K562 (cell line): ENCODE results near the gene DCAF11. TPM values are rescaled to one million over a fixed set of nuclear protein-coding genes. Genes with fewer than 3 reads are reported as not detected.

Experiments used
- BHLHE40 ChIP-seq: IDR thresholded peaks from 2 replicates; pipeline ENCODE4 v1.6.1; 2011; ENCODE audit warnings: low read length, improper control_type of control experiment
- CBFA2T2 ChIP-seq: fragments of 450-650 bp; conservative IDR thresholded peaks from 2 replicates; pipeline ENCODE4 v1.6.1; 2017; ENCODE audit warnings: mild to moderate bottlenecking
- GTF2A2 ChIP-seq: IDR thresholded peaks from 2 replicates; pipeline ENCODE4 v1.6.1; 2016; ENCODE audit warnings: mild to moderate bottlenecking, missing genetic modification characterization, missing compliant biosample characterization
- HNRNPLL ChIP-seq: fragments of 200-400 bp; formaldehyde crosslinking; IDR thresholded peaks from 2 replicates; pipeline ENCODE4 v1.6.1; 2017; ENCODE audit warnings: low read length, low read depth, mild to moderate bottlenecking; ENCODE audit not compliant: poor library complexity, severe bottlenecking
- KDM1A ChIP-seq, 2 experiments: fragments of 450-650 bp; IDR thresholded peaks; 2 replicates each; pipeline ENCODE4 v1.6.1; 2016; ENCODE audit warnings: mild to moderate bottlenecking in 2 of 2
- KDM5B ChIP-seq: fragments of 200-600 bp; sonication (generic); IDR thresholded peaks from 2 replicates; pipeline ENCODE4 v1.6.1; 2012; ENCODE audit warnings: low read depth, mild to moderate bottlenecking, moderate library complexity, low read length, control low read depth, inconsistent platforms; ENCODE audit not compliant: insufficient replicate concordance
- NCOA6 ChIP-seq: fragments of 450-650 bp; IDR thresholded peaks from 2 replicates; pipeline ENCODE4 v1.6.1; 2017; ENCODE audit warnings: mild to moderate bottlenecking
- NFATC3 ChIP-seq: fragments of 450-650 bp; IDR thresholded peaks from 2 replicates; pipeline ENCODE4 v1.6.1; 2017; ENCODE audit warnings: mild to moderate bottlenecking
- NRF1 ChIP-seq, 2 experiments: fragments of 450-650 bp; IDR thresholded peaks in 1 of 2; conservative IDR thresholded peaks in 1 of 2; 2 replicates each; pipeline ENCODE4 v1.6.1; 2014; ENCODE audit warnings: mild to moderate bottlenecking in 2 of 2
- RBM34 ChIP-seq: fragments of 200-400 bp; formaldehyde crosslinking; IDR thresholded peaks from 2 replicates; pipeline ENCODE4 v1.6.1; 2018; ENCODE audit warnings: low read length, borderline replicate concordance; ENCODE audit not compliant: insufficient read depth
- SMARCA5 ChIP-seq: fragments of 450-650 bp; IDR thresholded peaks from 2 replicates; pipeline ENCODE4 v1.6.1; 2016
- XRCC4 ChIP-seq: IDR thresholded peaks from one replicate; pipeline ENCODE4 v1.6.1; 2011; ENCODE audit not compliant: insufficient read depth, insufficient read length; ENCODE audit errors: extremely low read depth
- ZNF561 ChIP-seq: fragments of 450-650 bp; formaldehyde crosslinking; conservative IDR thresholded peaks from 2 replicates; pipeline ENCODE4 v1.4.0; 2020; ENCODE audit warnings: mild to moderate bottlenecking, moderate library complexity
- polyA plus RNA-seq, 8 experiments: library from polyadenylated mRNA; depleted of rRNA in 4 of 8; stranded (reverse) in 5 of 8; unstranded in 3 of 8; fragments of >200 nt; fragmentation: Nextera tagmentation in 2 of 8; fragmentation: Illumina TruSeq in 1 of 8; extraction: Ambion mirVana in 2 of 8; extraction: Trizol in 1 of 8; gene quantifications; 2 replicates each; pipeline versions ENCODE4 v1.2.1 to v1.2.3, GENCODE V29; 2011 to 2014; ENCODE audit warnings: inconsistent platforms in 1 of 8, missing spikeins in 1 of 8
- total RNA-seq, 7 experiments: library from RNA; depleted of rRNA in 6 of 7; stranded (reverse); fragments of >200 nt in 6 of 7; fragmentation: Illumina TruSeq in 2 of 7; extraction: Trizol in 2 of 7; gene quantifications; 2 replicates each; pipeline versions ENCODE4 v1.2.1 to v1.2.3, GENCODE V29; 2011 to 2021; ENCODE audit warnings: low replicate concordance in 1 of 7
- TF ChIP-seq, protein P1 (sequence below): fragments of 450-650 bp; formaldehyde crosslinking; IDR thresholded peaks from 2 replicates; pipeline ENCODE4 v1.4.0; 2022; ENCODE audit warnings: mild to moderate bottlenecking, moderate library complexity
- TF ChIP-seq, protein P2 (sequence below): sonication (generic); formaldehyde crosslinking; IDR thresholded peaks from 2 replicates; pipeline ENCODE4 v1.8.1; 2022; ENCODE audit warnings: missing genetic modification reagents
- TF ChIP-seq, protein P3 (sequence below): fragments of 450-650 bp; formaldehyde crosslinking; IDR thresholded peaks from 2 replicates; pipeline ENCODE4 v1.4.0; 2020; ENCODE audit warnings: mild to moderate bottlenecking, mixed read lengths
- TF ChIP-seq, protein P4 (sequence below): fragments of 250-450 bp; sonication (Bioruptor Pico); IDR thresholded peaks from 2 replicates; pipeline ENCODE4 v1.9.0; 2021; ENCODE audit warnings: mild to moderate bottlenecking, inconsistent platforms
- TF ChIP-seq, protein P5 (sequence below): IDR thresholded peaks from 3 replicates; pipeline ENCODE4 v1.6.1; 2011; ENCODE audit warnings: borderline replicate concordance, mild to moderate bottlenecking, moderate library complexity; ENCODE audit not compliant: insufficient read length; ENCODE audit errors: extremely low read depth

Gene DCAF11
- total and polyA plus RNA-seq, 9 of the 15 experiments (the other 6 are each of a cell fraction or from before 2014, with no cell fraction given): 8.5 to 46.2 (median 36.4) TPM

DNA sequence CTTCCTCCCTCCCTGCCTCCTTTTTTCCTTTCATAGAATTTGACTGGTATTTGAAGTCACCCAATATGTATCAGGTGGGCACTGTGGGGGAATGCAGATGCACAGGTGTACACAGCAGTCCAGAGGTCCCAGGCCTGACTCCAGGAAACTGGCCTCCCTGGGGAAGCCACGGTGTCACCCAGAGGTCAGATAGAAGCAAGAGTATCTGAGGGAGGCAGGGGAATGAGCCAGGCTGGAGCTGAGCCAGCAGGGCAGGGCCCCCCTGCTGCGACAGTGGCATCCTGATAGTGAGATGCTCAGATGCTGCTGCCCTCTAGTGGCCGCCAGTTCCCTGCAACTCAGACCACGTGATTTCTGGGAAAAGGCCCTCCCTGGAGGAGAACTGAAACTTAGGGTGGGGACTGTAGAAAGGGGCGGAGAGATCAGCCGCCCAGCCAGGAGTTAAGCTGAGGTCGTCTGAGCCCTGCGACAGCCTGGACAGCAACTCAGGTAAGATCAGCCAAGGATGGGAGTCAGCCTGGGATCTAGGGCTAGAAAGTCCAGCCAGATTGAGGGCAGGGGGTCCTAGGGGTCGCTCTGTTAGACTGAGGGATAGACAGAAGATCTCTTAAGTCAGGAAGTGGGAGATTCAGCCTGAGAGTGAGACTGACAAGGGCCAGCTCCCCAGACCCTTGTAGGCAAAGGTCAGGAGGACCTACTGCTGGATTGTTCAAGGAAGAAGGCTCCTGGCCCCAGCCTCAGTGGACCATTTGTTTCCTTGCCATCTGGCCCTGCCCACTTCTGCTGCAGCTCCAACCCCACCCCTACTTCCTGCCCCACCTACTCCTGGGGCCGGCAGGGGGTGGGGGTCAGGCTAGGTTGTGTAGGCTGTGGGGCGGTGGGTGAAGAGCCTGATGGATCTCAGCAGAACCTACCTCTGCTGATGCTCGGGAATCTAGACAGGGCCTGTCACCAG is 46.5 kb downstream of the DCAF11 start, which contains the start of gene IRF9 (continued):
- TF ChIP-seq, protein P1, sequence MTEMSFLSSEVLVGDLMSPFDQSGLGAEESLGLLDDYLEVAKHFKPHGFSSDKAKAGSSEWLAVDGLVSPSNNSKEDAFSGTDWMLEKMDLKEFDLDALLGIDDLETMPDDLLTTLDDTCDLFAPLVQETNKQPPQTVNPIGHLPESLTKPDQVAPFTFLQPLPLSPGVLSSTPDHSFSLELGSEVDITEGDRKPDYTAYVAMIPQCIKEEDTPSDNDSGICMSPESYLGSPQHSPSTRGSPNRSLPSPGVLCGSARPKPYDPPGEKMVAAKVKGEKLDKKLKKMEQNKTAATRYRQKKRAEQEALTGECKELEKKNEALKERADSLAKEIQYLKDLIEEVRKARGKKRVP: no peak
- TF ChIP-seq NCOA6 (no peak), ZNF561 (CRISPR knock-in tag) (no peak), XRCC4 (no peak), BHLHE40 (peak; percentile 79), KDM1A (IDR thresholded peaks at IDR 0.05) (peak; percentile 37 to 44; a peak in 2 of 4 replicates), RBM34 (no peak), HNRNPLL (no peak), CBFA2T2 (peak; percentile 76), SMARCA5 (no peak), NFATC3 (no peak), NRF1 (conservative IDR thresholded peaks at IDR 0.05 in 1 of 2, IDR thresholded peaks at IDR 0.05 in 1 of 2) (peak in 1 of 2 experiments; percentile 25; a peak in 1 of 4 replicates), KDM5B (peak; percentile 37), GTF2A2 (no peak)
- TF ChIP-seq, protein P2, sequence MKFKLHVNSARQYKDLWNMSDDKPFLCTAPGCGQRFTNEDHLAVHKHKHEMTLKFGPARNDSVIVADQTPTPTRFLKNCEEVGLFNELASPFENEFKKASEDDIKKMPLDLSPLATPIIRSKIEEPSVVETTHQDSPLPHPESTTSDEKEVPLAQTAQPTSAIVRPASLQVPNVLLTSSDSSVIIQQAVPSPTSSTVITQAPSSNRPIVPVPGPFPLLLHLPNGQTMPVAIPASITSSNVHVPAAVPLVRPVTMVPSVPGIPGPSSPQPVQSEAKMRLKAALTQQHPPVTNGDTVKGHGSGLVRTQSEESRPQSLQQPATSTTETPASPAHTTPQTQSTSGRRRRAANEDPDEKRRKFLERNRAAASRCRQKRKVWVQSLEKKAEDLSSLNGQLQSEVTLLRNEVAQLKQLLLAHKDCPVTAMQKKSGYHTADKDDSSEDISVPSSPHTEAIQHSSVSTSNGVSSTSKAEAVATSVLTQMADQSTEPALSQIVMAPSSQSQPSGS: no peak
- TF ChIP-seq, protein P3, sequence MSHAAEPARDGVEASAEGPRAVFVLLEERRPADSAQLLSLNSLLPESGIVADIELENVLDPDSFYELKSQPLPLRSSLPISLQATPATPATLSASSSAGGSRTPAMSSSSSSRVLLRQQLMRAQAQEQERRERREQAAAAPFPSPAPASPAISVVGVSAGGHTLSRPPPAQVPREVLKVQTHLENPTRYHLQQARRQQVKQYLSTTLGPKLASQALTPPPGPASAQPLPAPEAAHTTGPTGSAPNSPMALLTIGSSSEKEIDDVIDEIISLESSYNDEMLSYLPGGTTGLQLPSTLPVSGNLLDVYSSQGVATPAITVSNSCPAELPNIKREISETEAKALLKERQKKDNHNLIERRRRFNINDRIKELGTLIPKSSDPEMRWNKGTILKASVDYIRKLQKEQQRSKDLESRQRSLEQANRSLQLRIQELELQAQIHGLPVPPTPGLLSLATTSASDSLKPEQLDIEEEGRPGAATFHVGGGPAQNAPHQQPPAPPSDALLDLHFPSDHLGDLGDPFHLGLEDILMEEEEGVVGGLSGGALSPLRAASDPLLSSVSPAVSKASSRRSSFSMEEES (CRISPR knock-in tag): peak; percentile 98
- TF ChIP-seq, protein P4, sequence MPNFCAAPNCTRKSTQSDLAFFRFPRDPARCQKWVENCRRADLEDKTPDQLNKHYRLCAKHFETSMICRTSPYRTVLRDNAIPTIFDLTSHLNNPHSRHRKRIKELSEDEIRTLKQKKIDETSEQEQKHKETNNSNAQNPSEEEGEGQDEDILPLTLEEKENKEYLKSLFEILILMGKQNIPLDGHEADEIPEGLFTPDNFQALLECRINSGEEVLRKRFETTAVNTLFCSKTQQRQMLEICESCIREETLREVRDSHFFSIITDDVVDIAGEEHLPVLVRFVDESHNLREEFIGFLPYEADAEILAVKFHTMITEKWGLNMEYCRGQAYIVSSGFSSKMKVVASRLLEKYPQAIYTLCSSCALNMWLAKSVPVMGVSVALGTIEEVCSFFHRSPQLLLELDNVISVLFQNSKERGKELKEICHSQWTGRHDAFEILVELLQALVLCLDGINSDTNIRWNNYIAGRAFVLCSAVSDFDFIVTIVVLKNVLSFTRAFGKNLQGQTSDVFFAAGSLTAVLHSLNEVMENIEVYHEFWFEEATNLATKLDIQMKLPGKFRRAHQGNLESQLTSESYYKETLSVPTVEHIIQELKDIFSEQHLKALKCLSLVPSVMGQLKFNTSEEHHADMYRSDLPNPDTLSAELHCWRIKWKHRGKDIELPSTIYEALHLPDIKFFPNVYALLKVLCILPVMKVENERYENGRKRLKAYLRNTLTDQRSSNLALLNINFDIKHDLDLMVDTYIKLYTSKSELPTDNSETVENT (CRISPR knock-in tag): no peak
- TF ChIP-seq, protein P5, sequence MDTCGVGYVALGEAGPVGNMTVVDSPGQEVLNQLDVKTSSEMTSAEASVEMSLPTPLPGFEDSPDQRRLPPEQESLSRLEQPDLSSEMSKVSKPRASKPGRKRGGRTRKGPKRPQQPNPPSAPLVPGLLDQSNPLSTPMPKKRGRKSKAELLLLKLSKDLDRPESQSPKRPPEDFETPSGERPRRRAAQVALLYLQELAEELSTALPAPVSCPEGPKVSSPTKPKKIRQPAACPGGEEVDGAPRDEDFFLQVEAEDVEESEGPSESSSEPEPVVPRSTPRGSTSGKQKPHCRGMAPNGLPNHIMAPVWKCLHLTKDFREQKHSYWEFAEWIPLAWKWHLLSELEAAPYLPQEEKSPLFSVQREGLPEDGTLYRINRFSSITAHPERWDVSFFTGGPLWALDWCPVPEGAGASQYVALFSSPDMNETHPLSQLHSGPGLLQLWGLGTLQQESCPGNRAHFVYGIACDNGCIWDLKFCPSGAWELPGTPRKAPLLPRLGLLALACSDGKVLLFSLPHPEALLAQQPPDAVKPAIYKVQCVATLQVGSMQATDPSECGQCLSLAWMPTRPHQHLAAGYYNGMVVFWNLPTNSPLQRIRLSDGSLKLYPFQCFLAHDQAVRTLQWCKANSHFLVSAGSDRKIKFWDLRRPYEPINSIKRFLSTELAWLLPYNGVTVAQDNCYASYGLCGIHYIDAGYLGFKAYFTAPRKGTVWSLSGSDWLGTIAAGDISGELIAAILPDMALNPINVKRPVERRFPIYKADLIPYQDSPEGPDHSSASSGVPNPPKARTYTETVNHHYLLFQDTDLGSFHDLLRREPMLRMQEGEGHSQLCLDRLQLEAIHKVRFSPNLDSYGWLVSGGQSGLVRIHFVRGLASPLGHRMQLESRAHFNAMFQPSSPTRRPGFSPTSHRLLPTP: no peak
